Vagina (tissue), 2 donors: Measurements from ENCODE around the gene PCDHA1.

Experiments
- CTCF ChIP-seq, 3 experiments: fragments of 450-650 bp in 2 of 3; fragments of 200-600 bp in 1 of 3; sonication (generic) in 1 of 3; IDR thresholded peaks; one replicate each; pipeline ENCODE4 v1.5.1; 2017 to 2019; ENCODE audit warnings: antibody characterized with exemption in 3 of 3, mild to moderate bottlenecking in 2 of 3, moderate library complexity in 2 of 3
- POLR2A ChIP-seq, 2 donors: fragments of 450-650 bp; IDR thresholded peaks; one replicate each; pipeline ENCODE4 v1.6.1; 2017; ENCODE audit warnings: antibody characterized with exemption in 2 of 2, mild to moderate bottlenecking in 2 of 2, moderate library complexity in 2 of 2

- TF ChIP-seq CTCF (IDR thresholded peaks at IDR 0.05), result no peak
- no peak for TF ChIP-seq POLR2A (IDR thresholded peaks at IDR 0.05)
Measured at GRCh38 chr5:141002605-141002965, 216.6 kb downstream of the PCDHA1 start.
